LNCaP clone FGC (cell line): ENCODE results near the gene ZNF648.
A peak's percentile ranks its signal among the peaks of the same experiment; 100 is the strongest.
"Not testable (repeated sequence)": the region's sequence is repeated elsewhere in the genome, so short reads cannot be mapped to it uniquely, and the experiment has no call there.

Experiments
- DNase-seq: peaks from one replicate; pipeline ENCODE4 v3.0.0-alpha.2; 2011; ENCODE audit warnings: low read depth
- H3K4me3 ChIP-seq: 2 replicates; pipeline ENCODE4 v1.5.1; 2011; ENCODE audit warnings: mild to moderate bottlenecking, low read depth, low read length, control low read depth
- CTCF ChIP-seq: IDR thresholded peaks from 2 replicates; pipeline ENCODE4 v1.5.1; 2012; ENCODE audit warnings: mild to moderate bottlenecking; ENCODE audit not compliant: control insufficient read depth, insufficient read depth; ENCODE audit errors: extremely low read depth

The ZNF648 gene

GRCh38 chr1:182038220-182038619 is 23.3 kb downstream of the ZNF648 start:
- no peak overlapping the region for H3K4me3 ChIP-seq
- DNase-seq, result no peak
- TF ChIP-seq CTCF, result no peak

- peak; percentile 26; the same call in 1 of the 2 replicates for TF ChIP-seq CTCF
- no peak overlapping the region for H3K4me3 ChIP-seq
- no peak for DNase-seq
These were observed 26.3 kb downstream of the ZNF648 start for GRCh38 chr1:182035097-182035770.

DNA sequence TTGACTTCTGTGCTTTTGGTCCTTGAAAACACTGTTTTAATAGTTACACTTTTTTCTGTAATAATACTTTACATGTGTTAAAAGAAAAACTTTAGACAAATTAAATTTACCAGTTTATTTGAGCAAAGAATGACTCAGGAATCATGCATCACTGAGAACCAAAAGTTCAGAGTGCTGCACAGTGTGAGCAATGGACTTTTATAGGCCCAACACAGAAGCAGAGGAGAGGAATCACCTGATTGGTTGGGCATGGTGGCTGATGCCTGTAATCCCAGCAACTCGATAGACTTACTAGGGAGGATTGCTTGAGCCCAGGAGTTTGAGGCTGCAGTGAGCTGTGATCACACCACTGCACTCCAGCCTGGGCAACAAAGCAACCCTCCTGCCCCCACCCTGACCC is 29.3 kb downstream of the ZNF648 start:
- H3K4me3 ChIP-seq, result no peak overlapping the region
- no peak for TF ChIP-seq CTCF
- no peak for DNase-seq

- peak overlapping the region; percentile 56 for H3K4me3 ChIP-seq
- peak; percentile 36; the same call in 1 of the 2 replicates for TF ChIP-seq CTCF
- DNase-seq, result peak; percentile 94
These were observed 31.9 kb downstream of the ZNF648 start for GRCh38 chr1:182029379-182030331.

DNA sequence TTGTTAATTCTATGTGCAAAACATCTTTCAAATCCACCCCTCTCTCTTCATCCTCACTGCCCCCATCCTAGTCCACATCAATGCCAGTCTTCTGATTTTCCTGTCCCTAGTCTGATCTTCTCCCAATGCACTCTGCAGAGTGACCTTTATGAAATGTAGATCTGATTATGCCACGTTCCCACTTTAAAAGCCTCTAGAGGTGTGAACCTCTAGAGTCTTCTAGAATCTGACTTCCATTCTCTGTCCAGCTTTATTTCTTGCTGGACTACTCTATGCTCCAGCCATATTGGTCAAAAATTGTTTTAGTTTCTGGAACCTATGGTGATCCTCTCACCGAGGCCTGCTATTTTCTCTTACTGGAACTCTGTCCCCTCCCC is 32.5 kb downstream of the ZNF648 start:
- no peak for DNase-seq
- no peak for TF ChIP-seq CTCF
- peak overlapping the region; percentile 56 for H3K4me3 ChIP-seq

- no peak for DNase-seq
- H3K4me3 ChIP-seq, result no peak overlapping the region
- peak; percentile 37 for TF ChIP-seq CTCF
These were observed 46.2 kb downstream of the ZNF648 start for GRCh38 chr1:182015360-182015759.

GRCh38 chr1:182010800-182011370 is 50.6 kb downstream of the ZNF648 start:
- H3K4me3 ChIP-seq, DNase-seq: not testable (repeated sequence)

DNA sequence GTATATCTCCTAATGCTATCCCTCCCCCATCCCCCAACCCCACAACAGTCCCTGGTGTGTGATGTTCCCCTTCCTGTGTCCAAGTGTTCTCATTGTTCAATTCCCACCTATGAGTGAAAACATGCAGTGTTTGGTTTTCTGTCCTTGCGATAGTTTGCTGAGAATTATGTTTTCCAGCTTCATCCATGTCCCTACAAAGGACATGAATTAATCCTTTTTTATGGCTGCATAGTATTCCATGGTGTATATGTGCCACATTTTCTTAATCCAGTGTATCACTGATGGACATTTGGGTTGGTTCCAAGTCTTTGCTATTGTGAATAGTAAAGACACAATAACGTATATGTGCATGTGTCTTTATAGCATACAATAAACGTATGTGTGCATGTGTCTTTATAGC is 56.1 kb downstream of the ZNF648 start:
- not testable (repeated sequence) for DNase-seq, H3K4me3 ChIP-seq
